HG03442 (cell line): Measurements from ENCODE around the gene SYNPR.
A peak's percentile ranks its signal among the peaks of the same experiment; 100 is the strongest.

ENCODE experiments used
- ATAC-seq: cut with Tn5 transposase; IDR thresholded peaks from one replicate; pipeline ENCODE4 v1.9.1; 2021; ENCODE audit warnings: mild to moderate bottlenecking, moderate library complexity; ENCODE audit not compliant: unreplicated experiment

The SYNPR gene

GRCh38 chr3:63523100-63523499, 245.0 kb downstream of the SYNPR start:
- no peak for ATAC-seq

DNA sequence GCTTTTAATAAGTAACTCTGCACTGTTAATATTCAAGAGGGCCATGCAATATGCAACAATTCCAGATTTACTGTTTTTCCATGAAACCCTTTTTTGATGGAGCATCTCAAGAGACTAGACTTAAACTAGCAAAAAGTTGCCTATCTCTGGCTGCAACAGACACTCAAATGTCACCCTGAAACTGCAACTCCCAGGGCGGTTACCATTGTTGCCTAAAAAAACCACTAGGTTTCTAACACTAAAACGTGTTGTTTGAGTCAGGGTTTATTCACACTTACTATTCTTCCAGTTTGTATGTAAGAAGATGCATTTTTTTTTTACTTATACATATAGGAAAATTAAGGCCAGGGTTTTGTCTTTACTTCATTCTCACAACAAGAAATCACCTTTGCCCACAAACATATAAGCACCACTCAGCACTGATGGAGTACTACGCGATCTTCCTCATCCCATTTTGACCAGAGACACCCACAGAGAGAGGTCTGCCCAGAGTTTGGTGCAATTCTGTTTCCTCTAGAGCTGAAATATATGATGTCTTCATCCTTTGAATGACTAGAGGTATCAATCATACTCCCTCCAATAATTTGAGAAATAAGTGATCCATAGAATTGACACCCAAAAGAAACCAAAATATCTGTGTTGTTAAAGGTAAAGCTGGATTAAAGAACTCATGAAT, 250.4 kb downstream of the SYNPR start:
- peak; percentile 79 for ATAC-seq

GRCh38 chr3:63532521-63532920, 254.4 kb downstream of the SYNPR start:
- ATAC-seq: no peak

DNA sequence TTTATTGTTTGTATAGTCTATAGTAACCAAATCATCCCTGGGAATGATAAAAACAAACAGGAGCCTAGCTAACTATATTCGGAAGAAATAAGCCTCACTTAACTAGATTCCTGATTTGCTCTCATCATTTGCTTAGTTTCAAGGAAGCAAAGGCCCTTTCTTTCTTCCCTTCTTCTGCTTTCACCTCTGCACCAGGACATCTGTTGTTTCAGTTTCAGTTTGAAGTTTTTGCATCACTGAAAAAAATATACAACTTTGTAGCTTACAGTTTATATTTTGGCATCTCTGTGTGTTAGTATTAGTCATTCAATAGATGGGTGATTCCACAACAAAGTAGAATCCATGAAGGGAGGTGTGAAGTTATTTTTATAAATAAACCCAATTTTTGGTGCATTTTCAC, 260.8 kb downstream of the SYNPR start:
- no peak for ATAC-seq

- ATAC-seq: no peak
These were observed 277.7 kb downstream of the SYNPR start for GRCh38 chr3:63555767-63556166.

GRCh38 chr3:63556401-63556800, 278.3 kb downstream of the SYNPR start:
- no peak for ATAC-seq

DNA sequence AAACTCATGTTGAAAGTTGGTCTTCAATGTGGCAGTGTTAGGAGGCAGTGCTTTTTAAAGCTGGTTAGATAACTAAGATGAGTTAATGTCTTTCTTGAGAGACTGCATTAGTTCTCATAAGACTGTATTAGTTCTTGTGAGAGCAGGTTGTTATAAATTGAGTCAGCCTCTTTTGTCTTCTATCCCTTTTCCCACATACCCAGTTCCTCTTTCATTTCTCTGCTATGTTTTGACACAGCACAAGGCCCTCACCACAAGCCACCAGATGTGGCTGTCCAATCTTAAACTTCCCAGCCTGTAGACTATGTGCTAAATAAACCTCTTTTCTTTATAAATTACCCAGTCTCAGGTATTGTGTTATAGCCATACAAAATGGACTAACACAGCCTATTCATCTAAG, 279.8 kb downstream of the SYNPR start:
- peak; percentile 97 for ATAC-seq

DNA sequence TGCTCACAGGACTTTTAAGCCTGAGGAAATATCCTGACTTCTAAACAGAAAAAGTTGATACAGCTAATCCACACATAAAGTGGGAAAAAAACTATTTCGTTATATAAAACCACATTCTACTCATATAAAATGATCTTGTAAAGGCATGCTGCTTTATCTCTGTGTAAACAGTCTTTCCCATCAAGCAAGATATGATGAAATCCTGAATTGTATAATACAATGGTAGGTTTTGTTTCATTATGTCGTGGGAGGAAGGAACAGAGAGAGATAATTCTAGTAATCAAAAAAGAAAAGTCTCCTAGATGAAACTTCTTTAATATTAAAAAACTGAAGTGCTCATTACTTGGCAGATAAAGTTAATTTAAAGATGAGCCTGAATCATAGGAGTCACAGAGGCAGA, 281.8 kb downstream of the SYNPR start:
- no peak for ATAC-seq

- no peak for ATAC-seq
These were observed 283.8 kb downstream of the SYNPR start for GRCh38 chr3:63561879-63562278.

DNA sequence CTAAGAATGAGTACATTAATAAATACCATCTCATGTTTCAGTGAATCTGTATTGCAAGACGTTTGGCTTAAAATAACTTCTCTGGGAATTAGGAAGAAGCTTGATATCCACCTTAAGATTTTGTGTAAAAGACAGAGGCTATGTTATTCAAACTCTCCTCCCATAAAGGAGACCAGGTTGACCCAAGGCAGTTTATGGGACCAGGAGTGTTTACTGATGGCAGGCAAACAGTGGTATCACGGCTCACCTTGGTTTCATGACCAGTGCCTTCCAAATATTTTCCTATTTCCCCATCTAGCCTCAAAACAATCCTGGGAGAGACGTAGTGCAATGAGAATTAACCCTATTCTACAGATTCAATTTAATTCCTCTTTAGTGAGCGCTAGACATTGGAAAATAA, 284.2 kb downstream of the SYNPR start:
- no peak for ATAC-seq

DNA sequence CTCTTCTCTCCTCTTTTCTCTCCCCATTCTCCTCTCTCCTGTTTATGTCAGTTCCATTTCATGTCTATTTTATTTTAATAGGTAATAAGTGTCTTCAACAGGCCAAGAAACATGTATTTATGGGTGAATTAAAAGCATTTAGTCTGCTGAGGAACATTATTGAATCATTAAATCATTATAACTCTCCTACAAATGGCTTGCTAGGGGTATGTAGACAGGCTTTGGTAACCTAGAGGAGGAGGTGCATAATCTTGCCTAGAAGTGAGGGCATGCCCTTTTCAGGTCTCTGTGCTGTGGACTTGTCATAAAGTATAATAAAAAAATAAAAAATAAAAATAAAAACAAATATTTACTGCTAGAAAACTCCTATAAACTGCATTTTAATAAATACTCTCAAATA, 285.5 kb downstream of the SYNPR start:
- no peak for ATAC-seq

- ATAC-seq: no peak
These were observed 287.1 kb downstream of the SYNPR start for GRCh38 chr3:63565220-63565619.

GRCh38 chr3:63571682-63572081, 293.6 kb downstream of the SYNPR start:
- ATAC-seq: no peak

GRCh38 chr3:63576846-63577245, 298.7 kb downstream of the SYNPR start:
- no peak for ATAC-seq

DNA sequence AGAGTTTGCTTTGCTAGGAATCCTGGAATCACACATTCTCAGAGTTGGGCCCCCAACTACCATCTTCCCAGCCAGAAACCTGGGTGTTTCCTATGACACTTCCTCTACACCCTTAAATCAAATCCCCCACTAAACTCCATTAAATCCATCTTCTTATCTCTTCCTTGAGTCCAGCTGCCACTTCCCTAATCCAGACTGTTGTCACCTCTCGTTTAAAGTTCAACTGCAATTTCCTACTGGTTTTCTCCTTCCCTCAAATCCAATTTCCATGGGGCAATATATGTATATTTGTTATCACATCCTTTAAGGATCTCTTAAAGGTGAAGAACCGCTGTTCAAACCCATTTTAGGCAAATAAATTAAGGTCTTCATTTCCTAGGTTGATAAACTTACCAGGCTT, 300.8 kb downstream of the SYNPR start:
- no peak for ATAC-seq

GRCh38 chr3:63580151-63580550, 302.0 kb downstream of the SYNPR start:
- no peak for ATAC-seq

DNA sequence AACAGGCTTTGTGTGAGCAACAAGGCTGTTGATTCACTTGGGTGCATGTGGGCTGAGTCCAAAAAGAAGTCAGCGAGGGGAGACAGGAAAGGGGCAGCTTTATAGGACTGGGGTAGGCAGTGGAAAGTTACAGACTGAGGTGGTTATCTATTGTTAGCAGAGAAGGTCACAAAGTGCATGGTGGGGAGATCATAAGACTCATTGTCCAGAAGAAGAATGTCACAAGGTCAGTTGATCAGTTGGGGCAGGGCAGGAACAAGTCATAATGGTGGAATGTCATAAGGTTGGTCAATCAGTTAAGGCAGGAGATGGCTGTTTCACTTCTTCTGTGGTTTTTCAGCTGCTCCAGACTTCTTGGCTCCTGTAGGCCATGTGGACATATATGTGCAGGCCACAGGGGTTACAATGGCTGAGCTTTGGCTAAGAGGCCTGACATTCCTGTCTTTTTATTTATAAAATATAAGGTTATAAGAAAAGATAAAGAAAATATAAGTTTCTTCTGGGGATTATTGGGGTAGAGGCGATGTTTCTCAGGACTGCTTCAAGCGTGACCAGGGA, 304.9 kb downstream of the SYNPR start:
- ATAC-seq: no peak

- no peak for ATAC-seq
These were observed 306.6 kb downstream of the SYNPR start for GRCh38 chr3:63584681-63585080.

GRCh38 chr3:63585927-63586326, 307.8 kb downstream of the SYNPR start:
- ATAC-seq: no peak

DNA sequence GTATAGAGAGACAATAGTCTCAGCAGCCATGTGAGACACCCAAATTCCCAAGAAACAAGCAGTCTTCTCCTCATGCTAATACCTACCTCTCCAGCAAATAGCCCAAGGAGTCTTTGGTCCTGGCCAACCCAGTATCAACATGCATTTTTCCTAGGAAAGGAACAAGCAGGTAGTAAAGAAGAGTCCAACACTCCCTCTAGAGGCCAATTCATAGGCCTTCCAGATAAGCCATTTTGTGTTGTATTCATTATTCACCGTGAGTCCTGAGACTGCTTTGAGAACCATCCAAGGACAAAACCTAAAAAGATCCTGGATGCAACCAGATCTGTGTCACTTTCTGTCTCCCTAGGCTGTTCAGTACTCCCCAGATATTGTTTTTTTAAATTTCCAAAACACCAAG, 310.8 kb downstream of the SYNPR start:
- ATAC-seq: no peak

DNA sequence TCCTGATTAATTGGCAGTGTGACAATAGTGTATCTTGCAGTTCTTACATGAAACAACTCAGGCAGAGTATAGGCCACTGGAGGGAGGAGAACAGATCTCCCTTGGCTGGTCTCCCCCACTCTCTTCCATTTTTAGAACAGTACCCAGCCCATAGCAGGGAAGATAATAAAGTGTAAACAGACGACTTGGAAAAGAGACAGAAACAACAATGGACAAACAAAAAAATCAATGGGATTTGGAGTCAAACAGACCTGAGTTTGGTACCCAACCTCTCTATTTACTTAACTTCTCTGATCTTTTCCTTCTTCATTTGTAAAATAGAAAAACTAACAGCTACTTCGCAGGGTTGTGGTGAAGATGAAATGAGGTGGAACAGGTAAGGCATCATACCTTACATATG, 315.7 kb downstream of the SYNPR start:
- no peak for ATAC-seq

DNA sequence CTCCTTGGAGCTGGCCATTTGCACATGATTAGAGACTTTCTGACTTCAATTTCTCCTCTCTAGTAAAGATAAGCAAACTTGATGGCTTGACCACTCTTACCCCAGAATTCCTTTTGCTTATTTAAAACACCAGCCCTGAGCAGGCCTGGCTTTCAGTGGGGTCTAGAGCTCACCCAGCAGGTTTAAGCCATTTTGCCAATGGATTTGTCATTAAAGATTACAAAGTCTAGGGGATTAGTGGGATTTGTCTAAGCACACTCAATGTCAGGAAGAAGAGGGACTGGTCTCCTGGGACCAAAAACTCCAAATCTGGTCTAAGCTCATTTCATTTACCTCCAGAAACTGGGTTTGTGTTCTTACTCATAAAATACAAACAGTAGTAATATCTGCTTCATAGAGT, 317.1 kb downstream of the SYNPR start:
- ATAC-seq: no peak

DNA sequence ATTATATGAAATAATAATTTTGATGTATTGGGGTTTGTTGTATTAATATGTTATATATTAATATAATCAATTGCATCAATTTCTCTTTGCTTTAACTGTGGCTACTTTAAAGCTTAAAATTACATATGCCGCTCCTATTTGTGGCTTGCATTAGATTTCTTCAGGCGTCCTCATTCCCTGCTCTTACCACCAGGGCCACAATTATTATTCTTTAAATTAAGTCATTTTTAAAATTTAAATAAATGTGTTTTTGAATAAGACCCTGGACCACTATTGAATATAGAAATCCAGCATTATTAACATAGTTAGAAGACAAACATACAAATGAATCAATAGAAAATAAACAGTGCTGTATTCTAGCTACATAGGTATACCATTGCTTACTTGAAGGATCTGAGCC, 318.9 kb downstream of the SYNPR start:
- no peak for ATAC-seq
